ENCODE data around the gene CRLF1. TPM values are rescaled to one million over a fixed set of nuclear protein-coding genes. Genes with fewer than 3 reads are reported as not detected.

The CRLF1 gene
- total and polyA plus RNA-seq, 2 of the 8 experiments (the other 6 are each of a cell fraction or from before 2014, with no cell fraction given) = 7.2 to 10.3 TPM

- TF ChIP-seq SIX5 (IDR thresholded peaks at IDR 0.05; ENCODE audit: low read depth, low read length) = no peak
- no peak for TF ChIP-seq SP1 (IDR thresholded peaks at IDR 0.05; ENCODE audit: low read depth, low read length)
- TF ChIP-seq SP4 (IDR thresholded peaks at IDR 0.05; ENCODE audit: low read length) = no peak
- no peak for TF ChIP-seq SIN3A (conservative IDR thresholded peaks at IDR 0.05 in 1 of 2, IDR thresholded peaks at IDR 0.05 in 1 of 2; ENCODE audit: low read depth in 1 of 2, low read length in 2 of 2)
- peak; percentile 96 for TF ChIP-seq BACH1 (IDR thresholded peaks at IDR 0.05; ENCODE audit: low read length)
- TF ChIP-seq SAP30 (IDR thresholded peaks at IDR 0.05; ENCODE audit: insufficient read depth, insufficient replicate concordance, low read length) = no peak
- TF ChIP-seq RBBP5 (IDR thresholded peaks at IDR 0.05; ENCODE audit: borderline replicate concordance, low read depth, low read length) = peak; percentile 49; the same call in 1 of the 2 replicates
- TF ChIP-seq NANOG (IDR thresholded peaks at IDR 0.05; ENCODE audit: insufficient read depth, low read depth, low read length, poor library complexity, severe bottlenecking) = no peak
- TF ChIP-seq RFX5 (IDR thresholded peaks at IDR 0.05; ENCODE audit: borderline replicate concordance, low read depth, low read length) = no peak
- TF ChIP-seq SUZ12 (IDR thresholded peaks at IDR 0.05; ENCODE audit: low read length) = peak; percentile 41; the same call in 1 of the 2 replicates
- TF ChIP-seq MAFK (IDR thresholded peaks at IDR 0.05; ENCODE audit: low read depth, low read length) = no peak
- TF ChIP-seq, protein P1, sequence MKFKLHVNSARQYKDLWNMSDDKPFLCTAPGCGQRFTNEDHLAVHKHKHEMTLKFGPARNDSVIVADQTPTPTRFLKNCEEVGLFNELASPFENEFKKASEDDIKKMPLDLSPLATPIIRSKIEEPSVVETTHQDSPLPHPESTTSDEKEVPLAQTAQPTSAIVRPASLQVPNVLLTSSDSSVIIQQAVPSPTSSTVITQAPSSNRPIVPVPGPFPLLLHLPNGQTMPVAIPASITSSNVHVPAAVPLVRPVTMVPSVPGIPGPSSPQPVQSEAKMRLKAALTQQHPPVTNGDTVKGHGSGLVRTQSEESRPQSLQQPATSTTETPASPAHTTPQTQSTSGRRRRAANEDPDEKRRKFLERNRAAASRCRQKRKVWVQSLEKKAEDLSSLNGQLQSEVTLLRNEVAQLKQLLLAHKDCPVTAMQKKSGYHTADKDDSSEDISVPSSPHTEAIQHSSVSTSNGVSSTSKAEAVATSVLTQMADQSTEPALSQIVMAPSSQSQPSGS (IDR thresholded peaks at IDR 0.05; ENCODE audit: low read length) = no peak; the same call in 1 of the 2 replicates
- TF ChIP-seq USF2 (IDR thresholded peaks at IDR 0.05; ENCODE audit: low read length) = no peak
- no peak for TF ChIP-seq TCF12 (IDR thresholded peaks at IDR 0.05; ENCODE audit: low read depth, low read length)
- no peak for TF ChIP-seq CBX8 (IDR thresholded peaks at IDR 0.05; ENCODE audit: borderline replicate concordance, low read depth, low read length)
- TF ChIP-seq SRF (IDR thresholded peaks at IDR 0.05; ENCODE audit: low read depth, low read length) = no peak
- no peak for TF ChIP-seq CTBP2 (IDR thresholded peaks at IDR 0.05; ENCODE audit: borderline replicate concordance, insufficient read depth, insufficient read length, low read length)
- no peak for TF ChIP-seq JUND (IDR thresholded peaks at IDR 0.05; ENCODE audit: low read length)
- TF ChIP-seq EP300 (IDR thresholded peaks at IDR 0.05; ENCODE audit: borderline replicate concordance in 1 of 2, low read depth in 2 of 2, low read length in 2 of 2) = no peak
- TF ChIP-seq POU5F1 (IDR thresholded peaks at IDR 0.05; ENCODE audit: low read depth, low read length) = no peak
These were observed 49.0 kb downstream of the CRLF1 start, which contains the start of gene KXD1 (continued) for GRCh38 chr19:18557411-18558201.

Data from H1 (cell line).